HG03064 (cell line): ENCODE data around the gene TMEM14A.
"Not testable (repeated sequence)": the region's sequence is repeated elsewhere in the genome, so short reads cannot be mapped to it uniquely, and the experiment has no call there.

Experiments
- ATAC-seq: cut with Tn5 transposase; IDR thresholded peaks from one replicate; pipeline ENCODE4 v1.9.1; 2021; ENCODE audit warnings: low read depth; ENCODE audit not compliant: unreplicated experiment

The TMEM14A gene

DNA sequence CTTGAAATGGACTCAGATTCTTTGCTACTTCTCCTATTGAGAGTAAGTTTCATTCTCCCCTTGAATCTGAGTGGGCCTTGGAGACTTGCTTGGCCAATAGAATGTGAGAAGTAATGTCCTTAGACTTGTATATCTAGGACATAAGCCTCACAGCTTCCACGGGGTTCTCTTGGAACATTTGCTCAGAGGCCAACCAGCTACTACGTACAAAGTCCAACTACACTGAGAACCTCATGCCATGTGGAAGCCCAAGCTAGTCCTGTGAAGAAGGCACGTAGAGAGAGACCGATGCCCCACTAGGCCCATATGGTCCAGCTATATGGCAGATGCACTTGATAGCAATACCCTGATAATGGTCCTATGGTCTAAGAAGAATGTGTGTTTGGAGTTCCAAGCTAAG is 22.9 kb downstream of the TMEM14A start:
- ATAC-seq, result no peak

DNA sequence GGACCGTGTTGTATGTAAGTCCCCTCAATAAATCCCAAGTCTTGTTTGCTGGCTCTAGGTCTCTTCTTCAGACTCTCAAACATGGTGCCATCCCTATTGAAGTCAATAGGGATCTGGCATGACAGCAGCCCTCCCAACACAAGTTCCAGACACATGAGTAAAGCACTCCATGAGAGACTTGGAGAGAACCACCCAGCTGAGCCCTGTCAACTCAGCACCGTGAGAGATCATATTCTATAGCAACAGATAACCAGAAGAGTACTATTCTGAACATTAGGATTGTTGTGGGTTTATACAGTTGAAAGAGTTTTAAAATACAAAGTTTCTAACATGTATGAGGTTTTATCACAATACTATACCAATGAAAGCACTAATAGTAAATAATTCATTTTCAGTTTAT is 23.5 kb downstream of the TMEM14A start:
- no peak for ATAC-seq

DNA sequence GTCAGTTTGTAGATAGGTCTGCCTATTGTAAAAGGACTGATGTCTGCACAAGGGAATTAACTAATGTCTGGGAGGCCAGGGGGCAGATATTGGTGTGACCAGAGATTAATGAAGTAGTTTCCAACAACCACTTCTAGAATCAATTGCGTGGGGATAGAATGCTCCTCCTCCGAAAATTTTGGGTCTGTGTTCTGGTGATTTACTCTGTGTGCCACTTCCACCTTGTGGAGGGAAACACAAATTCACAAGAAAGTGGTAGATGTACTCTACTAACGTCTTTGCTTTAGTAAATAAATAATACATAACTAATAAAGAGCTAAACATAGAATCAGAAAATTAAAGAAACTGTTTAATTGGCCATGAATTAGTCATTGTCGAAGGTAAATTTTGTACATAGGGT is 25.5 kb downstream of the TMEM14A start:
- ATAC-seq, result no peak

DNA sequence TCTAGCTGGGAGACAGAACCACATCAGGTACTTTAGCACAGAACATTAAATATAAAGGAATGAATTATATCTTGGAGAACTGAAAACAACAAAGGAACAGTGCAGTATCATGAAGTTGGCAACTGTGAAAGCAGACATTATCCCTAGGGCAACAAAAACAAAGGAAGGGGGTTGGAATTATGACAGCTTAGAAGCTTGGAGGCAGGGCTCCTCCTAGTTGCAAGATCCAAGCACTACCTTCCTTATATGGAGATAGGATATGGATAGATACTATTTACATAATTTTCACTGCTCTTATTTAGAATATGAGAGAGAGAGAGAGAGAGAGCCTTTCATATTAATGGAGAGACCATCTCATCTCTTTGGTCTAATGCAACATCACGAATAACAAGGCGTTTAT is 27.0 kb downstream of the TMEM14A start:
- ATAC-seq, result no peak

DNA sequence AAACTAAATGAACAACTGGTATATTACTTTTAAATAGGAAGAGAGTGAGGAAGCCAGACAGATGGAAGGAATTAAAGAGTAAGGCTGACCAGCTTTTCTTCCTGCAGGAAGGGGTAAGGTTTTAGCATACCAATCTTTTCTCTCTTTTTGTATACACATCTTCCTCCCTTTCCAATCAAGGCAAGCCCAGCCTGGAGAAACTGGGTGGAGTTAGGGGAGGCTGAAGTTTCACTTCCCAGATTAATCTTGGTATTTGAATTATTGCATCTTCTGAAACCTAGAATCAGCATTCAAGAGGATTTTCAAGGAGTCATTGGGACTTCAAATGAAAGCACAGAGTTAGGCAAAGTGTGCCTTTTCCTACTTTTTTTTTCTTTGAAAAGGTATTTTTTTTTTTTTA is 33.1 kb downstream of the TMEM14A start:
- no peak for ATAC-seq

DNA sequence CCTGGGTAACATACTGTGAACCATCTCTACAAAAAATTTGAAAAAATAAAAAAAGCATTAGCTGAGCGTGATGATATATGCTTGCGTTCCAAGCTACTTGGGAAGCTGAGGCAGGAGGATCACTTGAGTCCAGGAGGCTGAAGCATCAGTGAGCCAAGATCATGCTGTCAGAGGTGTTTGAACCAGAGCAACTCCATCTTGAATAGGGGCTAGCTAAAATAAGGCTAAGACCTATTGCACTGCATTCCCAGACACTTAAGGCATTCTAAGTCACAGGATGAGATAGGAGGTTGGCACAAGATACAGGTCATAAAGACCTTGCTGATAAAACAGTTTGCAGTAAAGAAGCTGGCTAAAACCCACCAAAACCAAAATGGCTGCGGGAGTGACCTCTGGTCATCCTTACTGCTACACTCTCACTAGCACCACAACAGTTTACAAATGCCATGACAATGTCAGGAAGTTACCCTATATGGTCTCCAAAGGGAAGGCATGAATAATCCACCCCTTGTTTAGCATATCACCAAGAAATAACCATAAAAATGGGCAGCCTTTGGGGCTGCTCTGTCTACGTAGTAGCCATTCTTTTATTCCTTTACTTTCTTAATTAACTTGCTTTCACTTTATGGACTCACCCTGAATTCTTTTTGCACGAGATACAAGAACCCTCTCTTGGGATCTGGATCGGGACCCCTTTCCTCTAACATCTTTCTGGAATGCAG is 34.0 kb downstream of the TMEM14A start:
- ATAC-seq, result not testable (repeated sequence)

DNA sequence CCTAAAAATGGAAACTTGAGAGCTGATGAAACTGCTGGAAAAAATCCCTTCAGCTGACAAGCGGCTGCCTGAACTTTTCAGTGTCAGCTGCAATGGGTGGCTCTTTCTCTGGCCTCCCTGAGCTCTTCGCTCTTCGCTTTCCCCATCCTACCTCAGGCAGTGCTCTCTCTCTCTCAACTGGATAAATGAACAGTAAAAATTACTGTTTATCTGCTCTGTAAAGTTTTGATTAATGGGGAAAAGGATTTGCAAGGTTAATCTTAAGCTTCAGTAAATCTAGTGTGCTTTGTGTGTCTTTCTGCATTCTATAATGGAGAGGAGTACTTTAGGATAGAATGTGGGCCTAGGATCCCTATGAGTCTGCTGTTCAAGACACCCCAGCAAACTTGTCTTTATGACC is 35.1 kb downstream of the TMEM14A start:
- ATAC-seq, result no peak

DNA sequence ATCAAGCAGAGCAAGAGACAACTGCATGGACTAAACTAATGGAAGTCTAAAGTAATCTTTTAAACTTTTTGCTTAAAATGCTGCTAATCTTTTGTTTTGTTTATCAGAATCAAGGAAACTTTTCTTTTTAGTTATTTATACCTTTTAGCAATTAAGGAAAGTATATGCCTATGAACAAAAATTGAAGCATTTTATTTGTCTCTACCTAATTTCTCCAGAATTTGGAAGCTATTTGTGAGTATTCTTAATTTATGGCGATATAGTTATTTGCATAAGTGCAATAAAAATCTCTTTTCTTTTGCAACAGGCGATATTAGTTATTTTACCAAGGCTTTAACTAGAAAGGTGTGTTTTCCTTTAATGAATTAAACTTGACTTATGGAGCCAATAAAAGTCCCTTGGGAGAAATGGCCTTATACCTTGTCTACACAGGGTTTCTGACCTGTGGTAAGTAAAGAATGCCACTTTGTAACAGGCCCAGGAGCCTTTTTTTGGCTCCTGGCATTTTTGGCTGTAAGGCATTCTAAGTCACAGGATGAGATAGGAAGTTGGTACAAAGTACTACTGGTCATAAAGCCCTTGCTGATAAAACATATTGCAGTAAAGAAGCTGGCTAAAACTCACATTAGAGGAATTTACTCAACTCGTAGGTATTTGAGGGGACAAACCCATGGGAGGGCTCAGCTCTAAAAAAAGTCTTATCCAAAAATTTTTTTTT is 37.2 kb downstream of the TMEM14A start:
- ATAC-seq, result no peak

DNA sequence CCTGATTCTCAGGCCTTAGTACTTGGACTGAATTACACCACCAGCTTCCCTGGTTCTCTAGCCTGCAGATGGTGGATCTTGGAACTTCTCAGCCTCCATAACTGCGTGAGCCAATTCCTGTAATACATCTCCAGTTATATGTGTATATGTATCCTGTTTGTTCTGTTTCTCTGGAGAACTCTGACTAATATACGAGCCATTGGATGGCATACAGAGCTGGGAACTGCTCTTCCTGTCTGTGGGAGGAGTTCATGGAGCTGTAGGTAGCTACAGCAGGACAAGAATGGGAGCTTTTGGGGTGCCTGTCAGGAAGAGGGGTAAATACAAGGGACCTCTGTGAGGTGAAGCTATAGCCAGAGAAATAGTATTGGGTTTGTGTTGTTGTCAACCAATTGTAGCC is 41.2 kb downstream of the TMEM14A start:
- ATAC-seq, result no peak

DNA sequence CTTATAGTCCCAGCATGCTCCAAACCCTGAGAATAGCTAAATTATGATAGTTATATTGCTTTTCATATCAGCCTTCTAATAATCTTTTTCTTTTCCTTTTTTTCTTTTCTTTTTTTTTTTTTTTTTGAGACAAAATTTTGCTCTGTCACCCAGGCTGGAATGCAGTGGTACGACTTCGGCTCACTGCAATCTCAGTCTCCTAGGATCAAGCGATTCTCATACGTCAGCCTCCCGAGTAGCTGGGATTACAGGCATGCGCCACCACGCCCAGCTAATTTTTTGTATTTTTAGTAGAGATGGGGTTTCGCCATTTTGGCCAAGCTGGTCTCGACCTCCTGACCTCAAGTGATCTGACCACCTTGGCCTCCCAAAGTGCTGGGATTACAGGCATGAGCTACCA is 43.8 kb downstream of the TMEM14A start:
- ATAC-seq, result not testable (repeated sequence)

DNA sequence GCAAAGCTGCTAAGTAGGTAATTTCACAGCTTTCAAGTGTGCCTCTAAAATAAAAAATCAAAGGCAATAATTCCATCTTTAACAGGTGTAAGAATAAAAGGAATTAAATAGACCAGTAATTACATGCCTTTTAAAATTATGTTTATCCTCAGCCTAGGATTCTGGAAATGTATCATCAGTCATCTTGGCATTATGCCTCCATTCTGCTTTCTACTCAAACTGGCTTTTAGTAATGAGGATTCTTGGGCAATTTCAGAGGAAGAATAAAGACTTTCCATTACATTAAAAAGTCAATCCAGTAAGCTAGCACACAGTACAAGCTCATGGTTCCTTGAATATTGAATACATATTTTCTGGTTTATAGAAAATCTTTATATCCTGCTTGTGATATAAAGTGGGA is 47.6 kb downstream of the TMEM14A start:
- no peak for ATAC-seq

DNA sequence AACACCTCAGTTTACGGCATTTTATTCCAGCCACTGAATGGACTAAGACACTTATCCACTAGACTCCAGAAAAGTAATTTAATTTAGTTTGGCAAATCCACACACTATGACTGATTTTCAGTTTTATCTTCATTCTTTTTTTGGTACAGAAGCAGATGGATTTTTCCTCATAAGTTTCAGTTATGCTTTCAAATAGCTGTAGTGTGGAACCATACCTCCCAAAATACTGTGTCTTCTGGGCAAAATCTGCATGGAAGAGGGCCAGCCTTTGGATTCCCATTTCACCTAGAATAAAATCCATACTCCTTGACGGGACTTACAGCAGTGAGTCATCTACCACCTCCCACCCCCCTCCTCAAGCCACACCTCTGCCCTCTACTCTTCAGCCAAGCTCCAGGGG is 49.4 kb downstream of the TMEM14A start:
- ATAC-seq, result no peak

DNA sequence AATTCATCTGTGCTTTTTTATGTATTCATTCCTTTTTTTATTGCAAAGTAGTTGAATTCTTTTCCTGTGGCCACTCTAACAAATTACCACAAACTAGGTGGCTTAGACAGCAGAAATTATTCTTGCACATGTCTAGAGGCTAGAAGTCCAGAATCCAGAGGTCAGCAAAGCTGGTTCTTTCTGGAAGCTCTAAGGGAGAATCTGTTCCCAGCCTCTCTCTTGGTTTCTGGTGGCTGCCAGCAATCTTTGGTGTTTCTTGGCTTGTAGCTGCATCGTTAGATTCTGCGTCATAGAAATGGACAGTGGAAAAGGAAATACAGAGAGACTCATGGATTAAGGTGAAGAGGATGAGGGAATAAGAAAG is 53.1 kb downstream of the TMEM14A start:
- ATAC-seq, result no peak

DNA sequence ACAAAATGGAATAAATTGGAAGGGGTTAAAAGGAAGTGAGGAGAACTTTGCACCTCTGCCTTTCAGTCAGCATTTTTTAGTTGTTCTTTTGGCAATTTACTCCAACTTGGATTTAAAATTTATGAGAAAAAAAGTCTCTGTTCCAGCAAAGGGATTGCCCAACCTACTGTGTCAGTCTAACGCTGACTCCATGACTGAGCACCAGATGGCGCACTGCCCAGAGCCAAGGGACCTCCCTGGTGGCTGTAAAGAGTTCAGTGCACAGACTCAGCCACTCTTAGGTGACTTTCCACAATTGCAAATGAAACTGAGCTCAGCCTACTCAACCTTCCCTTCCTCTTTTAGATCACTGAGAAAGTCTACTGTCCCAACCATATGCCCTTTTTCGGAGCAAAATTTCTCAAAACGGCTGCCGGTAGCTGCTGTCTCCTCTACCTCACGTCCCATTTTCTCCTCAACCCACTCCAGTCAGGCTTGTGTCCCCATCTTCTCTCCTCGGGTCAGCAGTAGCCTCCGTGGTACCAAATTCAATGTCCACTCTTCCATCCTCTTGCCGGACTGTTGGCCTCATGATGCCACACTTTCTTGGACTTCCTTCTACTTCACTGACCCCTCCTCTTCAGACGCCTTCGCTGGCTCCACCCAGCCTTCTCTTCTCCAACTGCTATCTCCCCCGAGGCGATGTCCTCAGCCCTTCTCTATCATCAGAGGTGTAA is 53.7 kb downstream of the TMEM14A start:
- ATAC-seq, result peak; percentile 97

DNA sequence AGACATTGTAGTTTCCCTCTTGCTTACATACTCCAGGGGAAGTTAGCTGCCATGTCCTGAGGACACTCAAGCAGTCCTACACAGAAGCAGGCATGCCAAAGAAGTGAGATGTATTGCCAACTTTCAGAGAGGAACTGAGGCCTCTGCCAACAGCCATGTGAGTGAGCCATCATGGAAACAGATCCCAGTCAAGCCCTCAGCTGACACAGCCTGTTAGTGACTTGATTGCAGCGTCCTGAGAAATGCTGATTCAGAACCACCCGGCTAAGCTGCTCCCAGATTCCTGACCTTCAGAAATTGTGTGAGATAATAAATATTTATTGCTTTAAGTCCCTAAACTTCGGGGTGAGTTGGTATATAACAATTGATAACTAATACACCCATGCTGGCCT is 54.2 kb downstream of the TMEM14A start:
- ATAC-seq, result no peak

DNA sequence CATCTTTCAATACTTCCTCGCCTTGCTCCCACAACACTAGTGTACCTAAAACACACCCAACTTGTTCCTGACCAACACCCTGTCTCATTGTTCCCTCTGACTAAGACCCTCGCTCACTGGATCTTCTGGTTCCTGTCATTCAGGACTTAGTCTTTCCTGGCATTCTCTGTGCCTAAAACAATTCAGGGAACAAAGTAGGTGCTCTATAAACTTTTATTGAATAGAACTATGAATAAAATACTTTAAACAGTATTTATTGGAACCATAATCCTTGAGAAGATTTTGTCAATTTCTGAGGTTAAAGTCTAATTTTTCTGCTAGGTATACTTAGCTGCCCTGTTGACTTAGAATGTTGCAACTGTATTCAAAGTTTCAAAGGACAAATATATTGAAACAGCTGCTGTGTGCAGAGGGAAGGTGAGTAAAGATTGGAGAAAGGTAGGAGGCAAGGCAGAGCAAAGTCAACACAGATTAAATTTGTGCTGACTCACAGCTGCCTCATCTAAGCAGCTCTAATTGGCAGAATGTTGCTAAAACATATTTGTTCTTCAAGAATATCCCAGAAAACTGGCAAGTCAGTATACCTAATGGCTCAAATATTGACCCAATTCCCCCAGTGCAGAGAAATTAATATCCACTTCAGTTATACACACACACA is 54.8 kb downstream of the TMEM14A start:
- no peak for ATAC-seq

DNA sequence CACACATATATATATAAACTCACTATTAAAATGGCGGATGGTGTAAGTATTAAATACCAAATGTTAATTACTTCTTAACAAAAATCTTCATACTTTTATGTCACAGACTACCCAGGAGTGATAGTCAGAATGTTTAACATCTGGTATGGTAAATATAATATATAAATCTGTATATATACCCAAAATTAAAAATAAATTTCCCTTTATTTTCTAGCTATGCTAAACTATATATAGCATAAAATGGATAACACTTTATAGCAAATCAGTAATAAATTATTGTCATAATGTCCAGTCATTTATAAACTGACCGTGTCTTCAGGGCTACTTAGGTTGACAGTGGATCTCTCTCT is 55.3 kb downstream of the TMEM14A start:
- ATAC-seq, result no peak

DNA sequence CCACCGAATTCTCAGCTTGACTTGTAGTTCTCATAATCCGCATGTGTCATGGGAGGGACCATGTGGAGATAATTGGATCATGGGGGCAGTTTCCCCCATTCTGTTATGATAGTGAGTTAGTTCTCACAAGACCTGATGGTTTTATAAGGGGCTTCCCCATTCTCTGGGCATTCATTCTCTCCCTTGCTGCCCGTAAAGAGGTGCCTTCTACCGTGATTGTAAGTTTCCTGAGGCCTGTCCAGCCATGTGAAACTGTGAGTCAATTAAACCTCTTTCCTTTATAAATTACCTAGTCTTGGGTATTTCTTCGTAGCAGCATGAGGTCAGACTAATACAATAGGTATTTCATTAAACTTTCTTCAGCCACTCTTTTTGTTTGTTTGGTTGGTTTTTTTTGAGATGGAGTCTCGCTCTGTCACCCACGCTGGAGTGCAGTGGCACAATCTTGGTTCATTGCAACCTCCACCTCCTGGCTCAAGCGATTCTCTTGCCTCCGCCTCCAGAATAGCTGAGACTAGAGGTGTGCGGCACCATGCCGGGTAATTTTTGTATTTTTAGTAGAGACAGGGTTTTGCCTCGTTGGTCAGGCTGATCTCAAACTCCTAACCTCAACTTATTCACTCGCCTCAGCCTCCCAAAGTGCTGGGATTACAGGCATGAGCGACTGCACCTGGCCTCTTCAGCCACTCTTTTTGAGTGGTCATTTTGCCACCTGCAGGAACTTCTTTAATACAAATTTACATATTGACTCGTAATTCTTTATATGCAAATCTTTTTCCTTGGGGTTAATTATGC is 56.0 kb downstream of the TMEM14A start:
- no peak for ATAC-seq

DNA sequence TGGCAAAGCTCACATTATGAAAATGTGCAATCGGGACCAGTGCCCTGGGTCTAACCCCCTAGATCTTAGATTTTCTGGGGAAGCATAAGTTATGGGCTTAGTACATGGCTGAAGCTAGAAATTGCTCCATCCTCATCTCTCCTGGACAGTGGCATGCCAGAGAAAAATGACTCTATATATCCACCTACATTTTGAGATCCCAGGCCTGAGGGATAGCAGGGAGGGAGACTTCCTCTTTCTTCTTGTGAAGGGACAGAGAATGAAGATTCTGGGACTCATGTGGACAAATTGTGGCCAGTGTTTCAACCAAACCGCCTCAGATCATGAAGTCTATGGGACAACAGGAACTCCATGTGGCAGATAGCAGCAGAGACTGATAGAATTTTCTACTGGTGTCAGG is 57.0 kb downstream of the TMEM14A start:
- ATAC-seq, result no peak

DNA sequence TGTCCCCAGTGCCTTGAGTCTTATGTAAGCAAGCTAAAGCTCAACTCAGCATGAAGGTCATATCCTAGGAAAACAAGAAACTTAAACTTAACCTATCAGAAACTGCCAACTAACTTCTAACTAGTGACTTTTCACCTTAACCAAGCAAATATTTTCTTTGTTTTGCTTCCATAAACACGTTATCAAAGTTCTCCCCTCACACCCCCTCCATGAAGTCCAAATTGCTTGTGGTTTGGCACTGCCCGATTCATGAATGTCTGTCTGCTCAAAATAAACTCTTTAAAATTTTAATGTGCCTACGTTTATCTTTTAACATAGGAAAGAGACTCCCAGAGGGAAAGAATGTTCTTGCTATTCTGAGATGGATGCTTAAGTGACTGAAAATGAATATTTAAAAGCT is 57.5 kb downstream of the TMEM14A start:
- no peak for ATAC-seq

DNA sequence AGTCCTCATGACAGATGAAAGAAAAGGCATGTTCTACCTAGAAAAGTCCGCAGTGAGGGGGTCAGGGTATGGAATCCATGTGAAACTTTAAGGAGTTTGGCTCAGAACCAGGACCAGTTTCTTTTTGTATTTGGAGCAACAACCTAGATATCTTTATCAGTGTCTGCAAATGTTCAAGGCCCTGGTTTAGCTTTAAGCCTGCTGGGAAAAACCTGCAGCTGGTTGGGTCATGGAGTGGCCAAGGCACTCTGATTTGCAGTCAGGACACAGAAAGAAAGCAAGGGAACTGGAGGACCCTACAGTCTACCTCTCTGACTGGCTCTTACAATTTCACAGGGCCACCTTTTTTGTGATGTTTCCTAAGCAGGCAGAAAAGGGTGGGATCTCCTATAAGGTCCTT is 58.7 kb downstream of the TMEM14A start:
- no peak for ATAC-seq
